Activated CD4-positive, alpha-beta T cell treated with anti-CD3 and anti-CD28 coated beads, Interleukin-2, amount 50 U/mL, for 4 hours (primary cell): ENCODE data around the gene ATP10A.

Source experiments
- DNase-seq, 2 experiments: peaks; one replicate each; pipeline ENCODE4 v3.0.0-alpha.2; 2020

Gene ATP10A

GRCh38 chr15:25734680-25735355 lies 128.3 kb downstream of the ATP10A start:
- no peak for DNase-seq

DNA sequence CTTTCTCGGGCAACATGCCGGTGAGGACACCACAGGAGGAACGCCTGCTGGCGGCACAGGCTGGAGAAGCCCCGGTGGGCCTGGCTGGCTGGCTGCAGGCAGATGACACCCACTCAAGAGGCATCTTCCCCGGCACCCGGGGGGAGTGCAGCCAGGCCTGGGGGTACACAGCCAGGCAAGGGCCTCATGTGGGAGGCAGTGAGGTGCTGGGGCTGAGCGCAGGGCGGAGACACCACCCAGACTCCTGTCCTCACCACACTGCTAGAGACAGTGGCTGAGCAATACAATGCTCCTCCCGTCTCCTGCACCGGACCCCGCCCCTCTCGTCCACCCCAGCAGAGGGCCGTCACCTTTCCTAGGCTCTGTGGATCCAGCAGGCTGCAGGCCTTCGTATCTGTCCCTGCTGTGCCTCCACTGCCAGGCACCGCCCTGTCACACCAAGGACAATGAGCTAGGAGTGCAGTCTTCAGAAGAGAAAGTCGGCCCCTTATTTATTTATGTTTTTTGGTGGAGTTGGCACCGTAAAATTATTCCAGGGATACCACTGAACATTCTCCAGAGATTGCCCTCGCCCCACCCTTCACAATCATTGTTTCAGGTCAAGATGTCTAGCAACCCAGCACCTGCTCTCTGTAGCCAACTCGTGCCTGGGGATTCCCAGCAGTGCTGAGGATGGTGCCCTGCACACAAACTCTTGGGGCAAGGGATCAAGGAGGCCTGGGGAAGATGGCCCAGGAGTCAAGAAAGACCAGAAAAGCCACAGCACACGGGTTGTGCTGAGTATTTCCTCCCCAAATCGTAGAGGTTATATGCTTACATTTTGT lies 129.1 kb downstream of the ATP10A start:
- DNase-seq, result no peak

DNA sequence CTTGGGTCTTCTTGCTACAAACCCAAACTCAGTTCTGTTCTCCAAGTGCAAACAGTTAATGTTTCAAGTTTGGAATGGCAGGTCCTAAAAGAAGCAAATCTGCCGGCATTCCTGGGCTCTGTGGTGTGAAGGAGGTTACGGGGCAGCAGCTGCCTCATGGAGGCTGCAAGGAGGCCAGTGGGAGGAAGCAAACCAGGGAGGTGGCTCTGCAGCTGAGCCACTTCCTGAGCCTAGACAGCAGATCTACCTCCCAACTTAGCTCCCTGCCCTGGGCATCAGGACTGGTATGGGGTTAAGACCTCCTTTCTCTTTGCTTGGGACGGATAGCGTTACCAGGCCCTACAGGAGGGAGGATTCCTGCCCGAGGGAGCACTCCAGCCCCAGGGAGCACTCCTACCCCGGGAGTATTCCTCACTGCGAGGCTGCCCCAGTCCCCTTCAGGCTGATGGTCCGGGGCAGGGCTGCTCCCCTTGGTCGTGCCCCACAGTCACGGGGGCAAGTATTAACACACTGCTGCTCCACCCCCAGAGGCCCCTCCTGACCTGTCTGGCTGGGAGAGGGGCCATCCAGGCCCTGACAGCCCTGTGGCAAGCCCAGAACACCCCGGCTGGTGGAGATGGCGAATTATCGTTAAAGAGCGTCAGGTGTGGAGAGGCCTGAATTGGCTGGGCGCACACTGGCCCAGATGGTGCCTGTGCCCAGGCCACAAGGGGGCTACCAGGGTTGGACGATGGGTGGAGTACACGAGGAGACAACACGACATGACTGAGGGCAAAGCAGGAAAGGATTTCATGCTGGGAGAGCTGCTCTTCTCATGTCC lies 129.9 kb downstream of the ATP10A start:
- no peak for DNase-seq

GRCh38 chr15:25732191-25732590 lies 130.9 kb downstream of the ATP10A start:
- no peak for DNase-seq

DNA sequence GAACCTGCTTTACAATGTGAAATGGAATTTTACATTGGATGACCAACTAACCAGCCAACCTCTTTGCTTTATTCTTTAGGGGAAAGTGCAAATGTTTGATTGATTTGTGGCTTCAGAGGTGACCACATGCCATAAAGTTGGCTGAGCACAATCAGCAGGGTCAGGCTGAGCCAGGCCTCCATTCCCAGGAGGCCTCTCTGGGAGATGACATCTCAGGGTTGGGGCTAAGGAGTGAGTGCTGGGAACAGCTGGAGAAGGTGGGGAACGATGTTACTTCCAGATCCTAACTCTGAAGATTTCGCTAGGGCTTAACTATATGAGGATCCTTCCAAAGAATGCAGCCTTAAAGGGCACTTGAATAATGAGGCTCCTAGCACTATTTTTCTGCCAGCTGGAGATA lies 131.7 kb downstream of the ATP10A start:
- DNase-seq, result no peak

DNA sequence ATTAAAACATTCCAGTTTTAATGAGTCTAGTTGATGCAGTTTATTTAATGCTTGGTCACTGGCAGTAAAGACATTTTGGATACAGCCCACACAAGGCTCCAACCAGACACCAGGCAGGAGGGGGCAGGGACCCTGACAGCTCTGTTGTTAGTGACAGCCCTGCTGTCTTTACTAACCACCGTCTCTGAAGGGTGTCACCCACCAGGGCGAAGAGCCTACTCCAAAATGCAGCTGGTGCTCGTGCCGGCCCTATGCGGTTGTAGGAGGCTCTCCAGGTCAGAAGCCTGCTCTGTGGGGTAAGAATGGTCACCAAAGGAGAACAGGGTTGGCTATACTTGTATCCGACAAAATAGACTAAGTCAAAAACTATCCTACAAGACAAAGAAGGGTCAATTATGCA lies 132.2 kb downstream of the ATP10A start:
- DNase-seq, result no peak

GRCh38 chr15:25728816-25729215 lies 134.3 kb downstream of the ATP10A start:
- DNase-seq, result no peak

GRCh38 chr15:25727867-25728600 lies 135.1 kb downstream of the ATP10A start:
- no peak for DNase-seq

DNA sequence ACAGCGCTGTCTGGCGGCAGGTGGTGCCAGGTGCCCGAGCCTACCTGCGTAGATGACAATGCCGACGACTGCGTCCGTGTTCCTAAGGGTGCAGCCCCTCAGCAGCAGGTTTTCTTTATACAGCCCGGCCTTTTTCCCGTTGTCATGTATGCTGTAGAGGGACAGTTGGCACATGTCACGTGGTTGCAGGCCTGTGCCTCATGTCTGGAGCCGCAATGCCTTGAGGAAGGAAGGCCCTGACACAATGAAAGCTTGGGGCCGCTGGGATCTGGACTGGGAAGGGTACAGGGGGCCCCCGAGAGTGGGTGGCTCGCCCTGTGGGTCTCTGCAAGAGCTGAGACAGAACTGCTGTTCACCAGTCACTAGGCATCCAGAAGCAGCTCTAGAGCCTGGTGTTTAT lies 136.0 kb downstream of the ATP10A start:
- no peak for DNase-seq

DNA sequence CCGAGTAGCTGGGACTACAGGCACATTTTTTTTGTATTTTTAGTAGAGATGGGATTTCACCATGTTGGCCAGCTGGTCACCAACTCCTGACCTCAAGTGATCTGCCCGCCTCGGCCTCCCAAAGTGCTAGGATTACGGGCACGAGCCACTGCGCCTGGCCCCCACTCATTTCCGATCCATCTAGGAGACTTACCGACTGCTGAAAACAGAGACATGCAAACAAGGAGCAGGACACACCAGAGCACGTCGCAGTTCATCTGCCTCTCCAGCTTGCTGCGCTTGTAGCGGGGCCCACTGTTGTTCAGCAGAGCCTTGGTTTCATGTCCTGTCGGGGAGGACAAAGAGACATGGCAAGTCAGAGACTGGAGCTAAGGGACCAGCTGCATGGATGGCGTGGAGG lies 137.4 kb downstream of the ATP10A start:
- no peak for DNase-seq

DNA sequence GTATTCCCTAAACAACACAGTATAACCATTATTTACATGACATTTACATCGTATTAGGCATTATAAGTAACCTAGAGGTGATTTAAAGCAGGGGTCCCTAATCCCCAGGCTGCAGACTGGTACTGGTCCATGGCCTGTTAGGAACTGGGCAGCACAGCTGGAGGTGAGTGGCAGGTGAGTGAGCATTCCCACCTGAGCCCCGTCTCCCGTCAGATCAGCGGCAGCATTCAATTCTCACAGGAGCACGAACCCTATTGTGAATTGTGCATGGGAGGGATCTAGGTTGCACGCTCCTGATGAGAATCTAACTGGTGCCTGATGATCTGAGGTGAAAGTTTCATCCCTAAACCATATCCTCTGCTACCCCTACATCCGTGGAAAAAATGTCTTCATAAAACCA lies 138.2 kb downstream of the ATP10A start:
- no peak for DNase-seq

DNA sequence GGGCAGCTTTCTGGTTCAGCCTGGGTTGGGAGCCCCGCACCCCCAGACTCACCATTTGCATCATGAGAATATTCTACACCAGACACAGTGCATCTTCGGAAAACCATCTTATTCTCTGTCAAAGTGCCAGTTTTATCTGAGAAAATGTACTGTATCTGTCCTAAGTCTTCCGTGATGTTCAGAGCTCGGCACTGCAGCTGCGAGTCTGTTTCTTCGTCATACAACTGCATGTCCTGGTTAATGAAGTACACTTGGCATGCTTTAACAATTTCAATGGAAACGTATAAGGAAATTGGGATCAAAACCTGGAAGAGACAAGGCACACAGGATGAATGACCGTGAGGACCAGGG lies 141.5 kb downstream of the ATP10A start:
- DNase-seq, result no peak

DNA sequence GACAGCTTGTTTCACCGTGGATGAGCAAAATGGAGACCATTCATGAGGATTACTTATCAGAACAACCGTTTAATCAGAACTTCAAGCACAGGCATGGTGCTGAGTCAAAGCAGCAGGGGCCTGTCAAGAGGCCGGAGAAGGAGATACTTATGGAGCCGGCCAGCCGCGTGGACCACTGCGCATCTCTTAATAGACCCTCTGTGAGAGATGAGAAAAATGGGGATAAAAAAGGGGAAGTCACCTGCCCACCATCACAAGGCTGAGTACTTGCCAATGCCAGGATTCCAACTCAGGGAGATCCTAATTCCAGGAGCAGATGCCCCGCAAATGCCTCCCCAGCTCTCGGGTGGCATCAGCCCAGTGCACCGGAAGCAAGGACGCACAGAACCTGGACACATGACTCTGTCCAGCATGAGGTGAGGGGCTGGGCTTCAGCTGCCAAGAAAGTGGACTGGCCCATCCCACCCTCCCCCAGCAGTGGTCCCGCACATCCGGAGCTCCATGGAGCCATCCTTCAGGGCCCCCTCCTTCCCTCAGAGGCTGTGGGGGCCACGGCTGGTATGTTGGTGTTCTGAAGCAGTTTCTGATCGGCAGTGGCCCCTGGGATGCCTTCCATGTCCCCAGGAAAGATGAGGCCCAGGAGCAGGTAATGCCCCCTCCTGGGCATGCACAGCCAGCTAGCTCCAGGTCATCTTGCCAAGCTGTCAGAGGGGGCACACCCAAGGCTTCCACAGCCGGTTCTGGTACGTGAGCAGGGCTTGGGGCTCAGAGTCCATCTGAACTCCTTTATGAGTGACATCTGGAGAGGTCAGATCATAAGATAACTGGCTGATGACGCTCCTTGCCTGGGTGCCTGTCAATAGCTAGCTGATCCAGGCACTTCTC lies 143.8 kb downstream of the ATP10A start:
- no peak for DNase-seq

DNA sequence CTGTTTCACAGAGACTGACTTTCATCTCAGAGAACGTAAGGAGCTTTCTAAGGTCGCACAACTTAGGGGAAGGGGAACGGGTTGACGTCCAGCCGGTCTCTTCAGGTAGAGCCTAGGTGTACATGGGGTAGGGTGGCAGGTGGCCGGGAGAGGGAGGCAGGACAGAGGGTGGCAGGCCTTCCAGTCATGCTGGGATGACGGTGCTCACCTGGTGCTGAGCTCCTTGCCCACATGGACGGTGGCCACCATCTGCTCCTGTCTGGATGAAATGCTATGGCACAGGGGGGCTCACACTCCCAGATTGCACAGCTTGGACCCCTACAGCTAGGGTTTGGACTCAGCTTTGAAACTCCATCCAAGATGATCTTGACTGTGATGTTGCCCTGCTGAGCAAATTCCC lies 144.5 kb downstream of the ATP10A start:
- DNase-seq, result no peak

- no peak for DNase-seq
Measured at GRCh38 chr15:25718169-25718536, 145.0 kb downstream of the ATP10A start.

DNA sequence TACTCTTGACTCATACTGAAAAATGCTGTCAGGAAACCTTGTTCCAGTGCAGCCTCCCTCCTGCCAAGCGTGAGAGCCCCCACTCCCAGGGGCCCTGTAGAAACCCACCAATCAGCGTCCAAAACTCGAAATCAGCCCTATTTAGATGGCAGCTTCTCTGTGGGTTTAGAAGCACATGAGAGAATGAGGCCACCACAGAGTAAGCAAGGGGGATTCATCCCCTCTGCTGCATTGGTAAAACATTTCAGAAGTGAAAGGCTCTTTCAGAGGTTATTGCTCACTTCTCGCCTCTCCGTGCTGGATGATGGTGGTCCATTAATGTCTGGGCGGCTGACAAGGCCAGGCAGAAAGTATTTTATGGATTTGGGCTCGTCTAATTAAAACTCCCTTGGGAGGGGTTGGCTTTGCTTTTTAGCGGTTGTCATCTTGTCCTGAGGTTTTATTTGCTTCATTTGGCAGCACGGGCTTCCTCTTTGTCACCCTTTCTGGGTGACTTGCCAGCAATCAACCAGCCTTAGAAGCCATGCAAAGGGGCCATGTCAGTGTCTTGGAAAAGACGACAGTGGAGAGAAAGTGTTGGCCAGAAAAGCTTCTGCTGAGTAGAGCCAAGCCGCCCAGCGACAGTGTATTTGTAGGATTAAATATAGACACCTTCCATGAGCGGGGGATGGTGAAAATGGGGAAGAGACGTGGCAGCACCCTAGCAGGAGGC lies 145.5 kb downstream of the ATP10A start:
- no peak for DNase-seq

- no peak for DNase-seq
Measured at GRCh38 chr15:25717127-25717456, 146.0 kb downstream of the ATP10A start.

- no peak for DNase-seq
Measured at GRCh38 chr15:25716414-25717126, 146.6 kb downstream of the ATP10A start.

DNA sequence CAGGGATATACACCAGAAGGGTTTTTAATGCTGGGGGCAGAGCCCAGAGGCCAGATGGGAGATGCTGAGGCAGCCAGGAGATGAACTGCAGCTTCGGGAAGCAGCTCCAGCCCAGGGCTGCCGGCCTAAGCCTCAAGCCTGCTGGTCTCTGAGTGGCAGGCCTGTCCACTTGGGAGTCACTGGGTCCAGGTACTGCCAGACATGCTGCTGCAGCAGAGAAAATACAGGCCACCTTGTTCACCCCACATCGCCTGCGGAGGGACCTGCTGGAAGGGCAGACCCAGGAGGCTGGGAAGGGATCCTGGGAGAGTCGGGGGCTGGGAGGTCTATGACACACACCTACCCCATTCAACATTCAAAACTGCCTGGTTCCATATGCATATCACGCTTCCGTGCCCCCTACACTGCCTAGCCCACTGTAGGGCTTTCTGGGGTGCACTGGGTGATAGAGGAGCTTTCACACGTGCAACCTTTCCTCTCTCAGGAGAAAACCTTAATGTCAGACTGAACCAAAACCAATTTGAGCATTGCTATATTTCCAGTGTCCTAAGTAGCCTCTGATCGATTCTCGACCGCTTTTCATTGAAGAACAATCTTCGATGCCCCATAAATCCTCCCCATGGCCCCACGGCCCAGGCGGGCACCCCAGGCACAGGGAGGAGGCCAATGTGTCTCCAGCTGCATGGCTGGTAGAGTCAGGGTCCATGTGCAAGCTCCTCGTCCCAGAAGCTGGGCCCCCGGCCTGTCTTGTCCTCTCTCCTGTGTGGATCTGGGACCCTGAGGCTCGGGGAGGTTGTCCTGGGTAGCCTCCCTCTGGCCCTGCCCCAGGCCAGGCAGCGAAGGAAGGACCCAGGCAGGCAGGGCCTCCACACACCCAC lies 147.4 kb downstream of the ATP10A start:
- no peak for DNase-seq

DNA sequence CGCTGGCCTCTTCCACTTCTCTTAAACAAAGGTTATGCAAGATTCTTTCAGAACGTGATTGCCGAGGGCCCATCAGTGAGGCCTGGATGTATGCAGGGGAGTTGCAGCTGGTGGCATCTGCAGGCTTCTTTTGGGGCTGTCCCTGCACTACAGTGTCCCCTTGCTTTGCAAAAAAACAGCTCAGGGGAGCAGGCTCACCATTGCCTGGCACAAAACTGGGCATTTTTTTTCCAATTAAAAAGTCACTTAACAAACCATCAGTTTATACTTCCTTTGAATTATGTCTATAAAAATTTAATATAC lies 148.6 kb downstream of the ATP10A start:
- no peak for DNase-seq
